ENCODE data around the gene DLL3.

DNA sequence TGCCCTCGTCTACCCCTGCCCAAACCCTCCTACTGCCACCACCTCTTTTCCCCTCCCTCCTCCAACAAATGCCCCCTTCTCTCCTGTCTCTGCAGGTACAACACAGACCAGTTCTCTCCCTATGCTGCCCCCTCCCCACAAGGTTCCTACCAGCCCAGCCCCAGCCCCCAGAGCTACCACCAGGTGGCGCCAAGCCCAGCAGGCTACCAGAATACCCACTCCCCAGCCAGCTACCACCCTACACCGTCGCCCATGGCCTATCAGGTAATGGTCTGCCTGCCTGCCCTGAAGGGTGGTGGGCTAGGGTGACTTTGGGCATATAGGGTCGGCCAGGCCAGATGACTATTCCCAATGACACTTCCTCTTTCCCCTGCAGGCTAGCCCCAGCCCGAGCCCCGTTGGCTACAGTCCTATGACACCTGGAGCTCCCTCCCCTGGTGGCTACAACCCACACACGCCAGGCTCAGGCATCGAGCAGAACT lies 24.6 kb upstream of the DLL3 start:
- TF ChIP-seq, protein P1, sequence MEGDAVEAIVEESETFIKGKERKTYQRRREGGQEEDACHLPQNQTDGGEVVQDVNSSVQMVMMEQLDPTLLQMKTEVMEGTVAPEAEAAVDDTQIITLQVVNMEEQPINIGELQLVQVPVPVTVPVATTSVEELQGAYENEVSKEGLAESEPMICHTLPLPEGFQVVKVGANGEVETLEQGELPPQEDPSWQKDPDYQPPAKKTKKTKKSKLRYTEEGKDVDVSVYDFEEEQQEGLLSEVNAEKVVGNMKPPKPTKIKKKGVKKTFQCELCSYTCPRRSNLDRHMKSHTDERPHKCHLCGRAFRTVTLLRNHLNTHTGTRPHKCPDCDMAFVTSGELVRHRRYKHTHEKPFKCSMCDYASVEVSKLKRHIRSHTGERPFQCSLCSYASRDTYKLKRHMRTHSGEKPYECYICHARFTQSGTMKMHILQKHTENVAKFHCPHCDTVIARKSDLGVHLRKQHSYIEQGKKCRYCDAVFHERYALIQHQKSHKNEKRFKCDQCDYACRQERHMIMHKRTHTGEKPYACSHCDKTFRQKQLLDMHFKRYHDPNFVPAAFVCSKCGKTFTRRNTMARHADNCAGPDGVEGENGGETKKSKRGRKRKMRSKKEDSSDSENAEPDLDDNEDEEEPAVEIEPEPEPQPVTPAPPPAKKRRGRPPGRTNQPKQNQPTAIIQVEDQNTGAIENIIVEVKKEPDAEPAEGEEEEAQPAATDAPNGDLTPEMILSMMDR (conservative IDR thresholded peaks at IDR 0.05), result peak; percentile 84
- no peak for TF ChIP-seq EZH2 (IDR thresholded peaks at IDR 0.05; ENCODE audit: low read depth)

All from PC-9 (cell line).